GM19468 (cell line): ENCODE measurements around the gene CAPS.

Source experiments
- ATAC-seq: cut with Tn5 transposase; IDR thresholded peaks from one replicate; pipeline ENCODE4 v1.9.1; 2021; ENCODE audit warnings: mild to moderate bottlenecking, moderate library complexity, moderate number of reproducible peaks; ENCODE audit not compliant: unreplicated experiment; ENCODE audit errors: extremely low read depth

Gene CAPS

GRCh38 chr19:5891938-5892771, 21.9 kb upstream of the CAPS start:
- ATAC-seq: no peak

DNA sequence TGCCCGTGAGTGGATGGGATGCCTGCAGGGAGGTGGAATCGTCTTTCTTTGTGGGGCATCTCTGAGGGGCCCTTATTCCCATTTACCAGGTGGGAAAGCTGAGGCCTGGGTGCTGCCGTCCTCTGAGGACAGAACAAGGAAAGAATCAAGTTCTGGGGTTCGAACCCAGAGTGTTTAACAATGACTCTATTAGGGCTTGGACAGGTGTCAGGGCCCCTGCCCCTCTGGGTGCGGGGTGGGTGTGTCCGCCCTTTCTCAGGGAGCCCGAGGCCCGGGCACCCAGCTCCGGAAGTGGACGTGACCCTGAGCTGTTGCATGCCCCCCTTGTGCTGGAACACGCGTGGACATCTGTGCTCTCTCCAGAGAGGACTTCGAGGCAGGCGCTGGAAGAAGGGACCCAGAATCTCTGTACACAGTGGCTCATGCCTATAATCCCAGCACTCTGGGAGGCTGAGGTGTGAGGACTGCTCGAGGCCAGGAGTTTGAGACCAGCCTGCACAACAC, 21.2 kb upstream of the CAPS start:
- ATAC-seq: no peak

GRCh38 chr19:5893296-5893903, 20.7 kb upstream of the CAPS start:
- no peak for ATAC-seq

DNA sequence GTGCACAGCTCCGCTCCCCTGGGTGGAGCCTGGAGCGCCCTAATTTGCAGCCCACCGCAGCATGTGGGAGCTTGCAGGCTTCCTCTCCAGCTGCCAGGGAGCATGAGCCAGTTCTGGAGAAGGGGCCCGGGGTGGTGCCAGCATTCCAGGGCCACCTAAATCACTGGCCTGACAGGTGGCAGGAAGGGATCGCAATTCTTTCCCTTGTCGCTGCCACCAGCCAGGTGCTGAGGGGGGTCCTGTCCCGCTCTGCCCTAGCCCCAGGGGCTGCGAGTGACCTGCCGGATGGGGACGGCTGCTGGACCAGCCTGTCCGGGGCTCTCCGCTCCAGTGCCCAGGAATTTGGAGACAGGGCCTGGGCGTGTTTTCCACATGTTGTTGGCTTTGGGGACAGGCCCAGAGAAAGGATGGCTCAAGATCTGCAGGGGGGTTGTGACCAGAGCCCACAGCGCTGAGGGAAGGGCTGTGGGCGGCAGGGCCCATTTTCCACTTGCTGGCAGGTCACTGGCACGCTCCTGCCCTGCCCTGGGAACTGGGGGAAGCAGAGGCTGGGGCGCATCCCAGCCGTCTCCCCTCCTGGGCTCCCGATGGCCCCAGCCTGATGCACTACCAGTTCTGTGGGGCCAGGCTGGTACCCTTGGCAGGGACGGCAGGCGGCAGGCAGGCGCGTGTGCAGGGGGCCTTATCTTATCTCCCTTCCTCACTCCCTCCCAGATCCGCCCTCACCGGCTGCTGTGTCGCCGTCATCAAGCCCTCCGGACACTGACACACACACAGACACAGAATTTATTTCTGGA, 19.9 kb upstream of the CAPS start:
- no peak for ATAC-seq

DNA sequence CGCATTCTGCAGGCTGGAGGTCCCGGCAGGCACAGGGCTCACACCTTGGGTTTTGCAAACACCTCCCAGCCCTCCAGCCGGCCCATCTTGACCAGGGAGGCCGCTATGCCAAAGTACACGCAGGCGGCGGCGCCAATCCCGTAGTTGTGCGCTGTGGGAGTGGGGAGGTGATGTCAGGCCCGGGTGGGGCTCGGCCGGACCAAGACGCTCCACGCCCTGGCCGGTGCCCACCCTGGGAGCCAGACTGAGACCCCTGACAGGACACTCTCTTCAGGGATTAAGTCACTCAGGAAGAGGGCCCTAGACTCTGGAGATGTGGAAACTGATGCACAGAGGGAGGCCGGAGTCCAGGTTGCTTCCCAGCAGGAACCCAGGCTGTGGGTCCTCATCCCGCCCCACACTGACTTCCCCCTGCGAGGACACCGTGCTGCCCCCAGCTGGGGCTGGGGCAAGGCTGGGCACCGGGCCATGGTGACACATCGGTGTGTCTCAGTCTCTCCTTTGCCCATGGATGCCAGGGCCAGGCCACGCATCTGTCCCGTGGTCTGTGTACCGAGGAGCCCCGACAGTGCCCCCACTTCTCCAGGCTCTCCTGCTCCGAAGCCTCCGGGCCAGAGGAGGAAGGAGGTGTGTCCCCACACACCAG, 19.2 kb upstream of the CAPS start:
- ATAC-seq: no peak

DNA sequence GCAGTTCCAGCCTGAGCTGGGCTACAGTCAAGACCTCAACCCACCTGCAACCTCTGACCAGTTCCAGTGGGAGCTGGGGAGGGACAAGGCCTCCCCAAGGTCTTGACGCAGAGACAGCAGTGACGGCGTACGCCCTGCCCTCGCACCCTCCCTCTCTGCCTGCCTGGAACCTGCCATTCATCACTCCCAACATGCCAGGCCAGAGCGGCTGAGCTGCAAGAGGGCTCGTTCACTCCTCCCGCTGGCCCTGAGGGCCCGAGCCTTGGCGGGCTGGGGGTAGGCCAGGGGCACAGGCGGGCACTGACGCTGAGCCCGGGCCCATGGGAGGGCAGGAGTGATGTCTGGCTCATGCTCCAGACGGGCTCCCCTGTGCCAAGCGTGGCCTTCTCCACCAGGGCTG, 18.6 kb upstream of the CAPS start:
- no peak for ATAC-seq

DNA sequence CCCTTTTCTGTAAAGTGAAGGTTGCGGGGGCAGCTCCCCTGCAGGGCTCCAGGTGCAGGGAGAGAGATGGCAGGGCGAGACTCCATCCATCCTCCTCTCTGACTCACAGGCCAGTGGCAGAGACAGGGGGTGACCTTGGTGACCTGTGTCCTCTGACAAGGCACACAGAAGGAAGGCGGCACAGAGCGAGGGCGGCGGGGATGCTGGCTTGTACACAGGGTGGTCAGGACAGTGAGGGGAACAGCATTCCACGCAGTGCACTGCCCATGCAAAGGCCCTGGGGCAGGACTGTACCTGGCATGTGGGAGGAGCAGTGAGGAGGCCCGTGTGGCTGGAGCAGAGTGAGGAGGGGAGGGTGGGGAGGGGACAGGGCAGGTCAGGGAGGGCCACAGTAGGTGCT, 18.2 kb upstream of the CAPS start:
- no peak for ATAC-seq

GRCh38 chr19:5896365-5897076, 17.5 kb upstream of the CAPS start:
- ATAC-seq: no peak

- ATAC-seq: no peak
Measured at GRCh38 chr19:5897189-5897969, 16.7 kb upstream of the CAPS start.

DNA sequence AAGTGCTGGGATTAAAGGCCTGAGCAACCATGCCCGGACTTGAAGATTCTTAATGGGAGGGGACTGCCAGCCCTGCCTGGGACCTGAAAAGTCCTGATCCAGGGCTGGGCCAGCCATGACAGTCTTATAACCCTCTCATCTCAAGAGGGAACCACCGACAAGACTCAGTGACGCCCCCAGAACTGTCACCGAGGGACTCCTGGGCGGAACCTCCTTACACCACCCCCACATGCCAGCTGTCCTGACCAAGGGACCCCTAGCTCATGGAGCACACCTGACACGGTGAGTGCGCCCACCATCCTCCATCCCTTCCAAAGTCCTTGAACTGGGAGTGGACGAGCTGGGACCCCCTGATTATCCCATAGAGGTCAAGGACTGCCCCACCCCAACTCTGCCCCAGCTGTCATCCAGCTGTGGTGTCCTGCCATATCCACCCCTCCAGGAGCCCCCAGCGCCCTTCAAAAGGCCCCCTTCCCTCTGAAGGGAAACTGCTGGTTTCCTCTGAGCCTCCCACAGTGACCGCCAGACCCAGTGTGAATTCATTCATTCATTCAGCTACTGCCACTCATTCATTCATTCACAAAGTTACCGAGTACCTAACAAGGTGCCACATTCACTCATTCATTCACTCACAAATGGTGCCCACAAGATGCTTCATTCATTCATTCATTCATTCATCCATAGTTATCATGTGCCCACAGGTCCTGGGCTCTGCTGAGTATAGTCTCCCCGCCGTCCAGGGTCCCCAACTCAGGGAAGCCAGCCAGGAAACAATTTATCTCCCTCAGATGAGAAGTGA, 14.1 kb upstream of the CAPS start:
- ATAC-seq: no peak

GRCh38 chr19:5900976-5901375, 13.1 kb upstream of the CAPS start:
- no peak for ATAC-seq

DNA sequence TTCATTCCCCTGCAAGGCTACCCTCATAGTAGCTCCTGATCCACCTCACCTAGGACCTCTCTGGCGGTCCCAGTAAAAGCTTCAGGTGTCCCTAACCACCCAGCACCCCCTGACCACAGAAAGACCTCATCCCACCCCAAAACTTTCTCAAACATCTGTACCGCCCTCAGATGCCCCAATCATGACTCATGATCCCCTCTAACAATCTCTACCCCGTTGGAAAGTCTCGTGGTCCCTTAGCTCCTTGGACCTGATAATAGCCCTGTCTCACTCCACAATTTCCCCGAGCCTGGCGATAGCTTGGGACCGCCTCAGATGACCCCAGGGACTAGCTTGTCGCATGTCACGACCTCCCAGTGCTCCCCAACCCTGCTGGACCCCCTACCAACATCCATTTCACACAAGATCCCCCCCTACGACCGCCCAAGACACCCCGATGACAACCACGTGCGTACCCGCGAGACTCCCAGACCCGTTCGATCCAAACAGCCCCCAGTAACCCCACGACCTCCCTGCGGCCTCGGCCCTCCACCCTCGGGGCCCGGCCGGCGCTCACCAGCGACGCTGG, 10.9 kb upstream of the CAPS start:
- no peak for ATAC-seq

DNA sequence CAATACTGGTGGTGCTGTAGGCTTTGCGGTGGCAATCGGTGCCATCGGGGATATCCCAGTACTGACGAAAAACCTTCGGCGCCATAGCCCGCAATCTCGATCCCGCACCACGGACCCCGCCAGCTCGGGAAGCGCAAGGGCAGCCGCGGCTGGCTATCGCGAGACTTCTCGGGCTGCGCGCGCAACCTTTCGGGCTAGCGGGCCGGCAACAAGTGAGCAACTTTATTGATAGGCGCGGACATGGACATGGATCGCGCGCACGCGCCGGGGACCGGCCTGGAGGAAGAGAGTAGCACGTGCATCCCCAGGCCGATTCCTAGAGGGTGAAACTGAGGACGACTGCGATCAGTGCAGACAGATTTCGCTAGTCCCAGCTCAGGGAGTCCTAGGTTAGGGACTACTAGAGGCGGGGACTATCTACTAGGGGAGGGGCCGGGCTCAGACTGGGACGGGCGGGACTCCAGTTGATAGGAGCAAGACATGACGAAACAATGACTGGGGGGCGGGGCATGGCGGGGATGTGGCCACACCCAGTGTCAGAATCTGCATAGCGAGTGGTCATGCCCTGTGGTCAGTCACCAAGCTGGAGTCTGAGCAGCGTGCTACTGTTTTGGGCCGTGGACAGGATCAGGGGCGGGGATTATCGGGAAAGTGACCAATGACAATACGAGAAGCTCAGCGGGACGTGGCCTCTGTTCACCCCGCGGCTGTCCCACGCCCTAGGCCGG, 10.3 kb upstream of the CAPS start, which contains the start of gene NDUFA11:
Gene NDUFA11 (minus strand): TSS at position 167 of the 728 bp plus-strand sequence. CDS start 82 bp downstream, at position 85.
- peak; percentile 4 for ATAC-seq

GRCh38 chr19:5904352-5905113, 9.5 kb upstream of the CAPS start, which contains the start of gene VMAC:
VMAC (plus strand) TSS chr19:5904872; CDS start chr19:5904891, 19 bp downstream.
- ATAC-seq: peak; percentile 78

DNA sequence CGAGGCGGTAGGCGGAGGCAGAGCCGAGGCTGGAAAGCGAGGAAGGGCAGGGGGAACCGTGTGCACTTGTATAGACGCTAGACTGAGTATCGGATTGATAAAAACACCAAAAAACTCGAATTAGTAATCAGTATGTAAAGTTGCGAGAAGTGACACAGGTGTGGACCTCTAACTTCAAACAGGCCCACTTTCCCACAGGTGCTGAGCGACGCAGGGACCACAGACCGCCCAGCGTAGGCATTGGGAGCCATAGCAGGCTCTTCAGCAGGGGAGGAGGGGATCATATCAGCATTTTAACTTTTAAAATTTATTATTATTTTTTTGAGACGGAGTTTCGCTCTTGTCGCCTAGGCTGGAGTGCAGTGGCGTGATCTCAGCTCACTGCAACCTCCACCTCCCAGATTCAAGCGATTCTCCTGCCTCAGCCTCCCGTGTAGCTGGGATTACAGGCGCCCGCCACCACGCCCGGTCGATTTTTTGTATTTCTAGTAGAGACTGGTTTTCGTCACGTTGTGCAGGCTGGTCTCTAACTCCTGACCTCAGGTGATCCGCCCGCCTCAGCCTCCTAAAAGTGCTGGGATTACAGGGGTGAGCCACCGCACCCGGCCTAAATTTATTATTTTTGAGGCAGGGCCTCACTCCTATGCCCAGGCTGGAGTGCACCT, 8.8 kb upstream of the CAPS start:
- no peak for ATAC-seq

DNA sequence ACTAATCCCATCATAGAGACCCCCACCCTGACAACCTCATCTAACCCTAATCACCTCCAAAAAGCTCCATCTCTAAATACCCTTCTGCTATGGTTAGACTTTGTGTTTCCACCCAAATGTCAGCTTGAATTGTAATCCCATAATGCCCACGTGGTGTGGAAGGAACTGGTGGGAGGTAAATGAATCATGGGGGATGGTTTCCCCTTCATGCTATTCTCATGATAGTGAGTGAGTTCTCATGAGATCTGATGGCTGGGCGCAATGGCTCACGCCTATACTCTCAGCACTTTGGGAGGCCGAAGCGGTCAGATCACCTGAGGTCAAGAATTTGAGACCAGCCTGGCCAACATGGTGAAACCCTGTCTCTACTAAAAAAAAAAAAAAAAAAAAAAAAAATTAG, 6.8 kb upstream of the CAPS start:
- ATAC-seq: no peak
